GM21515 (cell line): Measurements from ENCODE around the gene RNF217.
"Not testable (repeated sequence)": the region's sequence is repeated elsewhere in the genome, so short reads cannot be mapped to it uniquely, and the experiment has no call there.

ENCODE experiments used
- ATAC-seq: cut with Tn5 transposase; IDR thresholded peaks from one replicate; pipeline ENCODE4 v1.9.1; 2021; ENCODE audit not compliant: unreplicated experiment

Gene RNF217

GRCh38 chr6:125013938-125014660, 51.9 kb downstream of the RNF217 start:
- ATAC-seq: no peak

GRCh38 chr6:125014661-125014957, 52.4 kb downstream of the RNF217 start:
- no peak for ATAC-seq

- no peak for ATAC-seq
Observed at GRCh38 chr6:125015152-125015551, 52.9 kb downstream of the RNF217 start.

- ATAC-seq: no peak
Observed at GRCh38 chr6:125018136-125018535, 55.9 kb downstream of the RNF217 start.

GRCh38 chr6:125019281-125019680, 57.0 kb downstream of the RNF217 start:
- no peak for ATAC-seq

GRCh38 chr6:125019918-125020317, 57.7 kb downstream of the RNF217 start:
- no peak for ATAC-seq

- ATAC-seq: no peak
Observed at GRCh38 chr6:125020385-125020784, 58.1 kb downstream of the RNF217 start.

- no peak for ATAC-seq
Observed at GRCh38 chr6:125022391-125022989, 60.3 kb downstream of the RNF217 start.

- ATAC-seq: no peak
Observed at GRCh38 chr6:125025164-125025854, 63.1 kb downstream of the RNF217 start.

GRCh38 chr6:125027287-125027686, 65.0 kb downstream of the RNF217 start:
- ATAC-seq: no peak

- no peak for ATAC-seq
Observed at GRCh38 chr6:125030969-125031368, 68.7 kb downstream of the RNF217 start.

- no peak for ATAC-seq
Observed at GRCh38 chr6:125031385-125031784, 69.1 kb downstream of the RNF217 start.

- ATAC-seq: not testable (repeated sequence)
Observed at GRCh38 chr6:125034929-125035328, 72.7 kb downstream of the RNF217 start.

- ATAC-seq: not testable (repeated sequence)
Observed at GRCh38 chr6:125036486-125036885, 74.2 kb downstream of the RNF217 start.

GRCh38 chr6:125037827-125038226, 75.6 kb downstream of the RNF217 start:
- no peak for ATAC-seq

- no peak for ATAC-seq
Observed at GRCh38 chr6:125038925-125039324, 76.7 kb downstream of the RNF217 start.

GRCh38 chr6:125041740-125042459, 79.7 kb downstream of the RNF217 start:
- ATAC-seq: no peak

GRCh38 chr6:125044066-125044465, 81.8 kb downstream of the RNF217 start:
- no peak for ATAC-seq

- no peak for ATAC-seq
Observed at GRCh38 chr6:125044667-125045066, 82.4 kb downstream of the RNF217 start.

GRCh38 chr6:125046107-125046925, 84.1 kb downstream of the RNF217 start:
- no peak for ATAC-seq

- ATAC-seq: no peak
Observed at GRCh38 chr6:125048274-125048673, 86.0 kb downstream of the RNF217 start.
